ENCODE data around the gene KRT76.

DNA sequence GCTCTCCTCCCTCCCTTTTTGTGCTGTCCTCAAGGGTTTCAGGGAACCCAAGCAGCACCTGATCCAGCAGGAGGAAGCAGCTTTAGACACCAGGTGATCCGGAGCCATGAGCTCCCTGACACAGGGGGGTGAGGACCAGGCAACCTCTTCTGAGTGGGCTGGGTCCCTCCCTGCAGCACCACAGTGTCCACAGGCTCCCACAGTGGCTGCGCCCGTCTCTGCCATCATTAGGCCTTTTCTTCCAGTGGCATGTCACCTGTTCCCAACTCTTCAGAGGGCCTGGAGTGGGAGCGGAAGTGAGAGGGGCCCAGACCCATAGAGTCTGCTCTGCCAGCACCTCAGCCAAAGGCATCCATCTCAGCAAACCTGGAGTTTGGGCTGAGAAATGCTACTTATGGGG, 421 bp upstream of the KRT76 start:
- TF ChIP-seq CTCF (IDR thresholded peaks at IDR 0.05 in 4 of 5, conservative IDR thresholded peaks at IDR 0.05 in 1 of 5) (no peak), POLR2A (IDR thresholded peaks at IDR 0.05) (no peak)

All from gastrocnemius medialis (tissue), 4 donors.